ENCODE data around the gene SOWAHD.
"Not testable (repeated sequence)": the region's sequence is repeated elsewhere in the genome, so short reads cannot be mapped to it uniquely, and the experiment has no call there.

Gene SOWAHD

GRCh38 chrX:119736206-119736764 is 22.1 kb upstream of the SOWAHD start:
- Histone ChIP-seq H3K27ac (ENCODE audit: low read depth, low read length, severe bottlenecking) (no peak overlapping the region), H3K4me1 (ENCODE audit: control insufficient read depth, insufficient read depth, low read length, poor library complexity, severe bottlenecking) (no peaks in the 10 kb centered on the region), H3K36me3 (ENCODE audit: control insufficient read depth, insufficient read depth, low read length) (no peaks in the 10 kb centered on the region), H3K9me3 (ENCODE audit: control insufficient read depth, low read length) (no peaks in the 10 kb centered on the region), H3K4me3 (ENCODE audit: extremely low read depth, insufficient read depth, low read length, poor library complexity, severe bottlenecking) (no peak overlapping the region)
- WGBS, 2 experiments (ENCODE audit: insufficient coverage in 2 of 2) = 93% methylated on average over 5 of the region's 12 CpGs; no CpG with 5 or more reads in 1 of the 2 experiments

- WGBS, 2 experiments (ENCODE audit: insufficient coverage in 2 of 2) = 91 to 100% methylated on average over 4 of the region's 5 CpGs
- Histone ChIP-seq H3K27ac (ENCODE audit: low read depth, low read length, severe bottlenecking) (no peak overlapping the region), H3K9me3 (ENCODE audit: control insufficient read depth, low read length) (no peaks in the 10 kb centered on the region), H3K36me3 (ENCODE audit: control insufficient read depth, insufficient read depth, low read length) (no peaks in the 10 kb centered on the region), H3K4me1 (ENCODE audit: control insufficient read depth, insufficient read depth, low read length, poor library complexity, severe bottlenecking) (no peaks in the 10 kb centered on the region), H3K4me3 (ENCODE audit: extremely low read depth, insufficient read depth, low read length, poor library complexity, severe bottlenecking) (no peak overlapping the region)
Observed at GRCh38 chrX:119738742-119739141, 19.6 kb upstream of the SOWAHD start.

GRCh38 chrX:119745283-119745848 is 13.0 kb upstream of the SOWAHD start:
- Histone ChIP-seq H3K4me1 (ENCODE audit: control insufficient read depth, insufficient read depth, low read length, poor library complexity, severe bottlenecking) (no peaks in the 10 kb centered on the region), H3K36me3 (ENCODE audit: control insufficient read depth, insufficient read depth, low read length) (no peaks in the 10 kb centered on the region), H3K27ac (ENCODE audit: low read depth, low read length, severe bottlenecking) (no peak overlapping the region), H3K9me3 (ENCODE audit: control insufficient read depth, low read length) (no peaks in the 10 kb centered on the region), H3K4me3 (ENCODE audit: extremely low read depth, insufficient read depth, low read length, poor library complexity, severe bottlenecking) (no peak overlapping the region)
- WGBS, 2 experiments (ENCODE audit: insufficient coverage in 2 of 2) = 100% methylated on average over 1 of the region's 4 CpGs; no CpG with 5 or more reads in 1 of the 2 experiments

GRCh38 chrX:119750131-119750530 is 8.3 kb upstream of the SOWAHD start:
- not testable (repeated sequence) for H3K4me1 ChIP-seq (ENCODE audit: control insufficient read depth, insufficient read depth, low read length, poor library complexity, severe bottlenecking); H3K4me3 ChIP-seq (ENCODE audit: extremely low read depth, insufficient read depth, low read length, poor library complexity, severe bottlenecking); H3K27ac ChIP-seq (ENCODE audit: low read depth, low read length, severe bottlenecking); H3K36me3 ChIP-seq (ENCODE audit: control insufficient read depth, insufficient read depth, low read length); H3K9me3 ChIP-seq (ENCODE audit: control insufficient read depth, low read length)
- 100% methylated on average over 4 of the region's 9 CpGs; no CpG with 5 or more reads in 1 of the 2 experiments for WGBS, 2 experiments (ENCODE audit: insufficient coverage in 2 of 2)

GRCh38 chrX:119750751-119751150 is 7.6 kb upstream of the SOWAHD start:
- WGBS, 2 experiments (ENCODE audit: insufficient coverage in 2 of 2) = no CpG with 5 or more reads among the region's 27 CpGs

GRCh38 chrX:119753001-119753400 is 5.4 kb upstream of the SOWAHD start:
- Histone ChIP-seq H3K27ac (ENCODE audit: low read depth, low read length, severe bottlenecking) (no peak overlapping the region), H3K4me1 (ENCODE audit: control insufficient read depth, insufficient read depth, low read length, poor library complexity, severe bottlenecking) (peaks cover 4% of the 10 kb centered on the region), H3K4me3 (ENCODE audit: extremely low read depth, insufficient read depth, low read length, poor library complexity, severe bottlenecking) (no peak overlapping the region), H3K36me3 (ENCODE audit: control insufficient read depth, insufficient read depth, low read length) (no peaks in the 10 kb centered on the region), H3K9me3 (ENCODE audit: control insufficient read depth, low read length) (no peaks in the 10 kb centered on the region)
- WGBS, 2 experiments (ENCODE audit: insufficient coverage in 2 of 2) = 100% methylated on average over 2 of the region's 3 CpGs; no CpG with 5 or more reads in 1 of the 2 experiments

More at GRCh38 chrX:119750751-119751150, 7.6 kb upstream of the SOWAHD start:
- not testable (repeated sequence) for H3K36me3 ChIP-seq (ENCODE audit: control insufficient read depth, insufficient read depth, low read length); H3K4me3 ChIP-seq (ENCODE audit: extremely low read depth, insufficient read depth, low read length, poor library complexity, severe bottlenecking); H3K4me1 ChIP-seq (ENCODE audit: control insufficient read depth, insufficient read depth, low read length, poor library complexity, severe bottlenecking); H3K27ac ChIP-seq (ENCODE audit: low read depth, low read length, severe bottlenecking); H3K9me3 ChIP-seq (ENCODE audit: control insufficient read depth, low read length)

- Histone ChIP-seq H3K4me1 (ENCODE audit: control insufficient read depth, insufficient read depth, low read length, poor library complexity, severe bottlenecking) (peaks cover 4% of the 10 kb centered on the region), H3K9me3 (ENCODE audit: control insufficient read depth, low read length) (no peaks in the 10 kb centered on the region)
Observed at GRCh38 chrX:119753639-119754257, 4.6 kb upstream of the SOWAHD start.

GRCh38 chrX:119755981-119756533 is 2.3 kb upstream of the SOWAHD start:
- Histone ChIP-seq H3K4me1 (ENCODE audit: control insufficient read depth, insufficient read depth, low read length, poor library complexity, severe bottlenecking) (peaks cover 4% of the 10 kb centered on the region), H3K36me3 (ENCODE audit: control insufficient read depth, insufficient read depth, low read length) (no peaks in the 10 kb centered on the region), H3K27ac (ENCODE audit: low read depth, low read length, severe bottlenecking) (no peak overlapping the region), H3K4me3 (ENCODE audit: extremely low read depth, insufficient read depth, low read length, poor library complexity, severe bottlenecking) (no peak overlapping the region), H3K9me3 (ENCODE audit: control insufficient read depth, low read length) (no peaks in the 10 kb centered on the region)
- WGBS, 2 experiments (ENCODE audit: insufficient coverage in 2 of 2) = 61 to 71% methylated on average over 3 to 4 of the region's 7 CpGs

More at GRCh38 chrX:119753639-119754257, 4.6 kb upstream of the SOWAHD start:
- Histone ChIP-seq H3K36me3 (ENCODE audit: control insufficient read depth, insufficient read depth, low read length) (no peaks in the 10 kb centered on the region), H3K4me3 (ENCODE audit: extremely low read depth, insufficient read depth, low read length, poor library complexity, severe bottlenecking) (no peak overlapping the region), H3K27ac (ENCODE audit: low read depth, low read length, severe bottlenecking) (no peak overlapping the region)
- WGBS, 2 experiments (ENCODE audit: insufficient coverage in 2 of 2) = 50% methylated on average over 1 of the region's 8 CpGs; no CpG with 5 or more reads in 1 of the 2 experiments

- Histone ChIP-seq H3K4me3 (ENCODE audit: extremely low read depth, insufficient read depth, low read length, poor library complexity, severe bottlenecking) (no peak overlapping the region), H3K27ac (ENCODE audit: low read depth, low read length, severe bottlenecking) (no peak overlapping the region), H3K9me3 (ENCODE audit: control insufficient read depth, low read length) (no peaks in the 10 kb centered on the region), H3K4me1 (ENCODE audit: control insufficient read depth, insufficient read depth, low read length, poor library complexity, severe bottlenecking) (peaks cover 4% of the 10 kb centered on the region), H3K36me3 (ENCODE audit: control insufficient read depth, insufficient read depth, low read length) (no peaks in the 10 kb centered on the region)
- WGBS, 2 experiments (ENCODE audit: insufficient coverage in 2 of 2) = 72% methylated on average over 3 of the region's 10 CpGs; no CpG with 5 or more reads in 1 of the 2 experiments
Observed at GRCh38 chrX:119756926-119757635, 1.3 kb upstream of the SOWAHD start.

- Histone ChIP-seq H3K4me1 (ENCODE audit: control insufficient read depth, insufficient read depth, low read length, poor library complexity, severe bottlenecking) (peaks cover 4% of the 10 kb centered on the region), H3K27ac (ENCODE audit: low read depth, low read length, severe bottlenecking) (no peak overlapping the region), H3K9me3 (ENCODE audit: control insufficient read depth, low read length) (no peaks in the 10 kb centered on the region), H3K4me3 (ENCODE audit: extremely low read depth, insufficient read depth, low read length, poor library complexity, severe bottlenecking) (peak overlapping the region; percentile 38), H3K36me3 (ENCODE audit: control insufficient read depth, insufficient read depth, low read length) (no peaks in the 10 kb centered on the region)
- WGBS, 2 experiments (ENCODE audit: insufficient coverage in 2 of 2) = 0% methylated on average over 1 to 4 of the region's 12 CpGs
Observed at GRCh38 chrX:119757646-119757978, 776 bp upstream of the SOWAHD start.
